GM18870 (cell line): ENCODE results near the gene MAPK9.
"Not testable (repeated sequence)": the region's sequence is repeated elsewhere in the genome, so short reads cannot be mapped to it uniquely, and the experiment has no call there.

ENCODE experiments used
- ATAC-seq: cut with Tn5 transposase; IDR thresholded peaks from one replicate; pipeline ENCODE4 v1.9.1; 2021; ENCODE audit warnings: moderate library complexity; ENCODE audit not compliant: unreplicated experiment

The MAPK9 gene

GRCh38 chr5:180326989-180327565, 35.2 kb upstream of the MAPK9 start:
- ATAC-seq, result no peak

GRCh38 chr5:180324601-180324950, 32.7 kb upstream of the MAPK9 start:
- ATAC-seq, result no peak

GRCh38 chr5:180323941-180324600, 32.2 kb upstream of the MAPK9 start:
- no peak for ATAC-seq

GRCh38 chr5:180323160-180323559, 31.3 kb upstream of the MAPK9 start:
- ATAC-seq, result no peak

GRCh38 chr5:180318456-180319089, 26.7 kb upstream of the MAPK9 start:
- no peak for ATAC-seq

- no peak for ATAC-seq
Observed at GRCh38 chr5:180316586-180316985, 24.7 kb upstream of the MAPK9 start.

- ATAC-seq, result no peak
Observed at GRCh38 chr5:180315762-180316212, 23.9 kb upstream of the MAPK9 start.

- ATAC-seq, result peak; percentile 84
Observed at GRCh38 chr5:180313677-180314505, 22.0 kb upstream of the MAPK9 start.

GRCh38 chr5:180311216-180311615, 19.3 kb upstream of the MAPK9 start:
- no peak for ATAC-seq

GRCh38 chr5:180306796-180307195, 14.9 kb upstream of the MAPK9 start:
- no peak for ATAC-seq

- ATAC-seq, result no peak
Observed at GRCh38 chr5:180305481-180305880, 13.6 kb upstream of the MAPK9 start.

- no peak for ATAC-seq
Observed at GRCh38 chr5:180304431-180305375, 12.8 kb upstream of the MAPK9 start.

GRCh38 chr5:180304016-180304292, 12.1 kb upstream of the MAPK9 start:
- ATAC-seq, result no peak

- no peak for ATAC-seq
Observed at GRCh38 chr5:180303226-180304015, 11.5 kb upstream of the MAPK9 start.

GRCh38 chr5:180302256-180302655, 10.4 kb upstream of the MAPK9 start:
- ATAC-seq, result no peak

GRCh38 chr5:180301253-180301652, 9.4 kb upstream of the MAPK9 start:
- ATAC-seq, result no peak

GRCh38 chr5:180299526-180299925, 7.6 kb upstream of the MAPK9 start:
- ATAC-seq, result no peak

GRCh38 chr5:180299014-180299413, 7.1 kb upstream of the MAPK9 start:
- ATAC-seq, result not testable (repeated sequence)

GRCh38 chr5:180297587-180298282, 5.9 kb upstream of the MAPK9 start:
- no peak for ATAC-seq
